GM10266 (cell line): ENCODE data around the gene TAS1R1.

Source experiments
- DNase-seq: peaks from one replicate; pipeline ENCODE4 v3.0.0; 2012; ENCODE audit errors: extremely low spot score
- CTCF ChIP-seq: IDR thresholded peaks from 2 replicates; pipeline ENCODE4 v1.5.1; 2012; ENCODE audit warnings: mild to moderate bottlenecking, low read depth; ENCODE audit not compliant: control insufficient read depth, insufficient read depth; ENCODE audit errors: missing control alignments

The TAS1R1 gene

GRCh38 chr1:6512908-6513280 is 42.2 kb upstream of the TAS1R1 start:
- no peak for DNase-seq
- TF ChIP-seq CTCF: no peak

DNA sequence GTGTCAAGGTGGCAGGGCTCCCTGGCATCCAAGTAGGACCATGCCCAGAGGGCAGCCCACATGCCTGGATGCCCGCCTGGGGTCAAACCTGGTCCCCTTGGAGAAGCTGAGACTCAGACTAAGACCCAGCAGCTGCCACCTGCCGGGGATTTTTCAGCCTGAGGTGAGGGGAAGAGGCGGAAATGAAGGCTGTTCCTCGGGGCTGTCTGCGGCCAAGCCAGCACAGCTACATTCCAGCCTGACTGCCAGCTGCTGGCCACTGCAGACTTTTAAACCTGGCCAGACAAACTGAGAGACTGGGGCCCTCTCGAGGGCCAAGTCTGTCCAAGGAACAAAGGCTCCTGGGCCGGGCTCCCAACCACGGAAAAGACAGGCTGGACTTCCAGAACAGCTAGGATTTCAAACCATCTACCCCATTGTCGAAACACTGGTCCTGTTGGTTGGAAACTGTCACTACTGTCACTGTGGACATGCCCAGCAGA is 41.7 kb upstream of the TAS1R1 start:
- no peak for DNase-seq
- TF ChIP-seq CTCF: no peak

GRCh38 chr1:6515771-6516170 is 39.3 kb upstream of the TAS1R1 start:
- DNase-seq: no peak
- no peak for TF ChIP-seq CTCF

- DNase-seq: no peak
- no peak for TF ChIP-seq CTCF
Measured at GRCh38 chr1:6517435-6517851, 37.7 kb upstream of the TAS1R1 start.

DNA sequence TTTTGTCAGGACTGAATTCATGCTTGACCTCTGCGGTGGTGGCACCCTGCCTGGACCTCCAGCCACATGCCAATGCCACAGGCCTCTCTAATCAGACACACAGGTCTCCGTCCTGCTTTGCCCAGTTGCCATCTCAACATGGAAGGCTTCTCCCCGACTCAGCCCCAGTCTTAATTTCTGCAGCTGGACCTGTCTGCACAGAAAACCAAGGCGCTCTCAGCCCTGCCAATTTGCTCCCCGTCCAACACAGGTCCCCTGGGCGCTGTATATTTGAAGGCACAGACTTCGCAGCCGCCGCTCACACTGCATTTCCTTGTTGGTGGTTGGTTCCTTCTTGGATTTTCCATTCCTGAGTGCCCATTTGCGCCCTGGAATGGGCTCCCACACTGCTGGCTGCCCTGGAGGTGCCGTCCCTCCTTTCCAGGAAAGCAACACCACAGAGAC is 35.6 kb upstream of the TAS1R1 start:
- DNase-seq: no peak
- TF ChIP-seq CTCF: no peak

DNA sequence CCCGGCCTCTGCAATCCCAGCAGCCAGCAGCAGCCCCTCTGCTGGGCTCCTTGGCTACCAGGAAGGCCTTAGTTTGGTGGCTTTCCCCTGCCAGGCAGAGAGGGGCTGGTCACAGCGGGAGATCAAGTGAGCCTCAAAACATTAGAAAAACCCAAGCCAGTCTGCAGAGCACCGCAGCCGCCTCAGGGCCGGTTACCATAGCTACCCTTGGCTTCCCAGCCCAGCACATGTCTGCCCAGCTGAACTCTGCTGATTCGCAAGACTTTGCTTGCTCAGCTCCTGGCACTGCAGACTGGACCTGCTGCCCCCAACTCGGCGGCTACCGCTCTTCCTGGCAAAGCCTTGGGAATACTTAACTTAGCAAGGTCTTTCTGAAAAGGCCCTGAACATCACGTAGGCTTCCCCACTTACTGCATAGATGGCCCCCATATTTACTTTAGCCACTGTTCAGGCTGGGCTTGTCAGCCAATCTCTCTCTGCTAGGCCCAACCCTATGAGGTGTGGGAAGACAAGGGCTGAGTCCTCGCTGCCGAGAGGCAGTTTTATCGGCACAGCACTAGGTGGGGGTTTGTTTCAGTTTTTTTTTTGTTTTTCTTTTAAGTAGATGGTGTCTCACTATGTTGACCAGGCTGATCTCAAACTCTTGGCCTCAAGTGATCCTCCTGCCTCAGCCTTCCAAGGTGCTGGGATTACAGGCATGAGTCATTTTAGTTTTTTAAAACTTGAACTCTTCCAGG is 35.0 kb upstream of the TAS1R1 start:
- DNase-seq: no peak
- no peak for TF ChIP-seq CTCF

DNA sequence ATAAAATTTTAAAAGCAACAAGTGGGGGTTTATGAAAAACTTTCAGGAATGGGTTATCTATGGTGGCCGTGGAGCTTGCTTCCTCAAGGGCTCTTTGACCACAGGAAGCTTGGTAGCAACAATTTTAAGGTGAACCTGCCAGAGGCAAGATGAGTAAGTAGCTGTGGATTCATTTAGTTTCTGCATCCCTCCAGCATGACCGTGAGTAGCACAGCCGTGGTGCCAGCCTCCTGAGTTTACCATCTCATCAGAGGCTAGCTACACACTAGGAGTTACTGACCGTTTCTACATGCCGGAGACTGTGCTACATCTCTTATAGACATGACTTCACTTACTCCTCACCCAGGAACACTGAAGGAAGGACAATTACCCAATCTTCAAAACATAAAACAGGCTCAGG is 33.6 kb upstream of the TAS1R1 start:
- TF ChIP-seq CTCF: no peak
- DNase-seq: no peak
